ENCODE results near the gene NPL. TPM values are rescaled to one million over a fixed set of nuclear protein-coding genes. Genes with fewer than 3 reads are reported as not detected.

The NPL gene
- total and polyA plus RNA-seq, 9 of the 15 experiments (the other 6 are each of a cell fraction or from before 2014, with no cell fraction given) = 9.9 to 22.3 (median 14.2) TPM

GRCh38 chr1:182794676-182795201 lies 5.2 kb downstream of the NPL start (continued):
- TF ChIP-seq ZMIZ1 (IDR thresholded peaks at IDR 0.05; ENCODE audit: low read depth in 2 of 2, low read length in 2 of 2) = no peak
- TF ChIP-seq NR0B1 (IDR thresholded peaks at IDR 0.05; ENCODE audit: partially characterized antibody) = no peak
- TF ChIP-seq SRSF7 (optimal IDR thresholded peaks at IDR 0.05; ENCODE audit: low read depth, low read length) = no peak
- TF ChIP-seq HMBOX1 (IDR thresholded peaks at IDR 0.05) = peak; percentile 18; the same call in 1 of the 2 replicates
- TF ChIP-seq ZNF175 (CRISPR knock-in tag; IDR thresholded peaks at IDR 0.05; ENCODE audit: low read depth) = peak; percentile 66
- no peak for TF ChIP-seq ZNF3 (CRISPR knock-in tag; IDR thresholded peaks at IDR 0.05)
- TF ChIP-seq ZKSCAN8 (CRISPR knock-in tag; IDR thresholded peaks at IDR 0.05) = no peak
- TF ChIP-seq ZNF280B (CRISPR knock-in tag; IDR thresholded peaks at IDR 0.05) = no peak
- TF ChIP-seq PKNOX1 (IDR thresholded peaks at IDR 0.05) = no peak
- no peak for TF ChIP-seq HMG20A (CRISPR knock-in tag; conservative IDR thresholded peaks at IDR 0.05)
- no peak for TF ChIP-seq NCOR1 (IDR thresholded peaks at IDR 0.05)
- TF ChIP-seq GTF2B (IDR thresholded peaks at IDR 0.05; ENCODE audit: extremely low read depth, insufficient read length) = no peak
- peak in 1 of 2 experiments; percentile 60; a peak in 2 of 4 replicates for TF ChIP-seq FOXA3 (CRISPR knock-in tag; conservative IDR thresholded peaks at IDR 0.05 in 1 of 2, IDR thresholded peaks at IDR 0.05 in 1 of 2)

Data from K562 (cell line).